Measurements from ENCODE around the gene SPOP. TPM values are rescaled to one million over a fixed set of nuclear protein-coding genes. Genes with fewer than 3 reads are reported as not detected.

SPOP gene
- total and polyA plus RNA-seq, 4 donors: 70.3 to 106 (median 78.4) TPM

DNA sequence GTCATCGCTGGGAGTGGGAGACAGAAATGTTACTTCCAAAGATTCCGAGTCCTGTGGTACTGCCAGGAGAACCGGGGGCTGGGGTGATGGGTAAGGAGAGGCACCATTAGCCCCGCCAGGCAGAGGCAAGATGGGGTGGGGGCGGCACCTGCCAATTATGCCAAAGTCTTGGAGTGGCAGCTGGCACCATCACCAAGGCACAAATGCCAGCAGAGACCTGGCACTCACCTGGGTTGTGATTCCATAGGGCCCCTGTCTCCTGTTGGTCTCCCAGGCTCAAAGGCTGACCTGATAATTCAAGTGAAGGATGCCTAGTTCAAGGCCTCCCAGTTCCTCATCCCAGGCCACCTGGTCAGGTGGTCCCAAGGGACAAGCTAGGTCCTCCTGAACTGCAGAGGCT lies 94.7 kb downstream of the SPOP start:
- Histone ChIP-seq H3K36me3 (ENCODE audit: control insufficient read depth, insufficient read depth, low read length) (peaks cover 18% of the 10 kb centered on the region), H3K27me3 (ENCODE audit: control insufficient read depth, insufficient read depth, low read length) (peaks cover 2% of the 10 kb centered on the region), H3K9me3 (ENCODE audit: control insufficient read depth, insufficient read depth, low read length) (no peaks in the 10 kb centered on the region), H3K4me1 (ENCODE audit: control insufficient read depth, insufficient read depth, low read length) (no peaks in the 10 kb centered on the region), H3K27ac (ENCODE audit: low read depth, low read length) (no peak overlapping the region), H3K4me3 (ENCODE audit: low read depth, low read length) (no peak overlapping the region)
- no peak for DNase-seq (ENCODE audit: low read depth in 4 of 6, low spot score in 6 of 6)
- 84% methylated on average over 5 of the region's 5 CpGs for WGBS (ENCODE audit: insufficient coverage)

DNA sequence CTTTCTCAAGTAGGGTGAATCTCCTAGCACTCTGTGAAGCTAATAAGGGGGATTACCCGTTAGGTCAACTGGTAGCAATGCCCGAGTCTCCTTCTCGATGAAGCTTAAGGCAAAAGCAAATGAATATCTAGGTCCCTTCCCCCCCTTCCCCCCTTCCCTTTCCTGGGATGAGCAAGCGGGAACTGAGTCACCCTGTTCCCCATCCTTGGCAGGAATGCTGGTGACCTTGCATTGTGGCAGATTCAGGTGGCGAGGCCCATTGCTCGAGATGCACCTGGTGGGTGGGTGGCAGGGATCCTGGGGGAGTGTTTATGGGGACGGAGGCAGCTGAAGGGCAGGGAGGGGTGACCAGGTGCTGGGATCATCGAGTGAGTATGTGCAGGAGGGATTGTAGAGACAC lies 95.1 kb downstream of the SPOP start:
- no peaks in the 10 kb centered on the region for H3K9me3 ChIP-seq (ENCODE audit: control insufficient read depth, insufficient read depth, low read length)
- 80% methylated on average over 6 of the region's 8 CpGs for WGBS (ENCODE audit: insufficient coverage)
- no peak for DNase-seq (ENCODE audit: low read depth in 4 of 6, low spot score in 6 of 6)
- H3K27me3 ChIP-seq (ENCODE audit: control insufficient read depth, insufficient read depth, low read length): peaks cover 6% of the 10 kb centered on the region
- no peaks in the 10 kb centered on the region for H3K4me1 ChIP-seq (ENCODE audit: control insufficient read depth, insufficient read depth, low read length)
- H3K4me3 ChIP-seq (ENCODE audit: low read depth, low read length): no peak overlapping the region
- no peak overlapping the region for H3K27ac ChIP-seq (ENCODE audit: low read depth, low read length)
- H3K36me3 ChIP-seq (ENCODE audit: control insufficient read depth, insufficient read depth, low read length): peaks cover 18% of the 10 kb centered on the region

DNA sequence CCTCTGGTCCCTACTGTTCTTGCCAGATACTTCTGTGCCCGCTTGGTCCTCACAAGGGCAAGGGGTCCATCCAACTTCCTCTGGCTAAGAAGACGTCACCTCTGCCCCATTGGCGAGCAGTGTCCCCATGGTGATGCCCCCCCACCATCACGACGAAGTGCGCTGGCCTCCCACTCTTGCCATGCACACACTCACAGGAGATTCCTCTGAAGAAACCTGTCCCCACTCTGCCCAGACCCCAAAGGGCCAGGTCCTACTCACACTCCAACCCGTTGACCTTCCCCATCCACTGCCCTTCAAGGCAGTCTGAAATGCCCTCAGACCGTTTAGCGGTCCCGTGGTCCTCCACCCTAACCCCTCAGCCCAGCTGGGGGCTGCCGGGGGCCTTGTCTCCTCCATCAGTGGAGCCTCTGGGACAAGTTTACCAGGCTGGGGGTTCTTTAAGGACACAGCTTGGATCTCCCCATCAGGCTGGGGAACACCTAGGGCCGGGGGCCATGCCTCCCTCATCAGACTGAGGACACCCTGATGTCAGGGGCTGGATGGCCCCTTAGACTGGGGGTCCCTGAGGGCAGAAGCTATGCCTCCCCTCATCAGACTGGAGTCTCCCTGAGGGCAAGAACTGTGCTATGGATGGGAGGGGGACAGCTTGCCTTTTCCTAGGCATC lies 95.7 kb downstream of the SPOP start:
- Histone ChIP-seq H3K36me3 (ENCODE audit: control insufficient read depth, insufficient read depth, low read length) (peaks cover 18% of the 10 kb centered on the region), H3K4me3 (ENCODE audit: low read depth, low read length) (no peak overlapping the region), H3K9me3 (ENCODE audit: control insufficient read depth, insufficient read depth, low read length) (no peaks in the 10 kb centered on the region), H3K27me3 (ENCODE audit: control insufficient read depth, insufficient read depth, low read length) (peaks cover 12% of the 10 kb centered on the region), H3K27ac (ENCODE audit: low read depth, low read length) (no peak overlapping the region), H3K4me1 (ENCODE audit: control insufficient read depth, insufficient read depth, low read length) (peaks cover 3% of the 10 kb centered on the region)
- 89% methylated on average over 12 of the region's 12 CpGs for WGBS (ENCODE audit: insufficient coverage)
- DNase-seq (ENCODE audit: low read depth in 4 of 6, low spot score in 6 of 6): no peak

DNA sequence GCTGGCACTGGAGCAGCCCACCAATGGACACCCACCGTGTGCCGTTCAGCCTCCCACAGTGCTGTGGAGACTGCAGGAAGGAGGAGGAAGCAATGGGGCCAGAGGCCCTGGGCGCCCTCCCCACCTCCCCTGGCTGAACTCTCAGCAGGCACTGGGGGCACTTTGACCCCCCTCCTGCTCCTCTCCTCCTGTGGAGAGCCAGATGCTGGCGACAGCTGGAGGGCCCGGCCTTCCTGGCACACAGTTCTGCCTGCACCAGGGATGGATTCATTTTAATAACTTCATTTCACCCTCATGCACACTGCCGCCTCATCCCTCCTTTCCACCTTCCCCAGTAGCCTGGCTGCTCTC lies 96.3 kb downstream of the SPOP start:
- no peaks in the 10 kb centered on the region for H3K9me3 ChIP-seq (ENCODE audit: control insufficient read depth, insufficient read depth, low read length)
- DNase-seq (ENCODE audit: low read depth in 4 of 6, low spot score in 6 of 6): peak in 1 of 6 donors; percentile 27
- H3K4me1 ChIP-seq (ENCODE audit: control insufficient read depth, insufficient read depth, low read length): peaks cover 8% of the 10 kb centered on the region
- no peak overlapping the region for H3K27ac ChIP-seq (ENCODE audit: low read depth, low read length)
- no peak overlapping the region for H3K4me3 ChIP-seq (ENCODE audit: low read depth, low read length)
- H3K36me3 ChIP-seq (ENCODE audit: control insufficient read depth, insufficient read depth, low read length): peaks cover 18% of the 10 kb centered on the region
- H3K27me3 ChIP-seq (ENCODE audit: control insufficient read depth, insufficient read depth, low read length): peaks cover 16% of the 10 kb centered on the region
- 49% methylated on average over 4 of the region's 6 CpGs for WGBS (ENCODE audit: insufficient coverage)

DNA sequence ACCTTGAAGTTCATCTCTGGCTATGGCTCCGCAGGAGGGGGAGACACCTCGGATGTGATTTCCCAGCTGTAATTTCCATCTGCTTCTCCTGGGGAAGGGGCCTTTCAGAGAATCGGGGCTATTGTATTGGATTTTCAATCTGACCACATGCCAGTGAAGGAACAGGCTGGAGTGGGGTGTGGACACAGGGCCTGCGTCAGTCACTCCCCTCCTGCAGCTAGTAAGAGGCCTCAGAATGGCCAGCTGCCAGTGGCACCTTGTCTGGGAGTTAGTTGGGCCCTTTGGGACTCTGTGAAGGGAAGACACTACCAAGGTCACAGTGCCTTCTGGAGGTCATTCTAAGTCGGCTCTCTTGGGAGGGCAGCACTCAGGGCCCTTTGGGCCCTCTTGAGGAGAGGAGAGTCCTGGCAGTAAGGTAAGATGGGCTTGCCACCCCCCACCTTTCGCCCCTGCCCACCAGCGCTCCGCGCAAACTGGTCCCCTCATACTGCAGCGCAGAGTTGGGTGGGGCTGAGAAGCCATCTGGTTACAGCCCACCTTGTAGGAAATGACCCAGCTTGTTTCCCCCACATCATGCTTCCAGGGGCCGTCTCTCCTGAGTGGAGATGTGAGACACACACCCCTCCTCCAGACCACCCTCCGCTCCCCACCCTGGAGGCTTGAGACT lies 96.8 kb downstream of the SPOP start:
- Histone ChIP-seq H3K4me3 (ENCODE audit: low read depth, low read length) (no peak overlapping the region), H3K9me3 (ENCODE audit: control insufficient read depth, insufficient read depth, low read length) (no peaks in the 10 kb centered on the region), H3K36me3 (ENCODE audit: control insufficient read depth, insufficient read depth, low read length) (peaks cover 18% of the 10 kb centered on the region), H3K27me3 (ENCODE audit: control insufficient read depth, insufficient read depth, low read length) (peaks cover 20% of the 10 kb centered on the region), H3K27ac (ENCODE audit: low read depth, low read length) (no peak overlapping the region), H3K4me1 (ENCODE audit: control insufficient read depth, insufficient read depth, low read length) (peaks cover 13% of the 10 kb centered on the region)
- no peak for DNase-seq (ENCODE audit: low read depth in 4 of 6, low spot score in 6 of 6)
- 70% methylated on average over 12 of the region's 12 CpGs for WGBS (ENCODE audit: insufficient coverage)

DNA sequence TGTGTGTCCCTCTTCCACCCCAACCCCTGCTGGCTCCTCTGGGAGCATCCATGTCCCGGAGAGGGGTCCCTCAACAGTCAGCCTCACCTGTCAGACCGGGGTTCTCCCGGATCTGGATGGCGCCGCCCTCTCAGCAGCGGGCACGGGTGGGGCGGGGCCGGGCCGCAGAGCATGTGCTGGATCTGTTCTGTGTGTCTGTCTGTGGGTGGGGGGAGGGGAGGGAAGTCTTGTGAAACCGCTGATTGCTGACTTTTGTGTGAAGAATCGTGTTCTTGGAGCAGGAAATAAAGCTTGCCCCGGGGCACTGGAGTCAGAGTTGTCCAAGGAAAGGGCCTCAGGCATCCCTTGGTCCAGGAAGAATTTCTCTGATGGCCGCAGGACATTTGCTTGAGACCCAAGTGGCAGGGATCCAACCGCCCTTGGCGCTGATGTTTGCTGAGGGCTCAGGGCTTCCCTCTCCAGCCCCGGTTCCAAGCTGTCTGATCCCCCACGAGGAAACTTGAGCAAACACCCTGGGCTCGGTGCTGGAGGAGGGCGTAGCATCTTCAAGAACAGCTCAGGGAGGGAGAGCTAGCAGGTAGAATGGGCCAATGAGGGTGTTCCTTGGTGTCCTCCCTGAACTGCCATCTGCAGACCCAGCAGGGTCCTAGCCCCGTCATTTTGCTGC lies 97.7 kb downstream of the SPOP start:
- H3K36me3 ChIP-seq (ENCODE audit: control insufficient read depth, insufficient read depth, low read length): peaks cover 18% of the 10 kb centered on the region
- 90% methylated on average over 18 of the region's 21 CpGs for WGBS (ENCODE audit: insufficient coverage)
- no peaks in the 10 kb centered on the region for H3K9me3 ChIP-seq (ENCODE audit: control insufficient read depth, insufficient read depth, low read length)
- DNase-seq (ENCODE audit: low read depth in 4 of 6, low spot score in 6 of 6): no peak
- H3K4me1 ChIP-seq (ENCODE audit: control insufficient read depth, insufficient read depth, low read length): peaks cover 19% of the 10 kb centered on the region
- H3K4me3 ChIP-seq (ENCODE audit: low read depth, low read length): no peak overlapping the region
- peaks cover 25% of the 10 kb centered on the region for H3K27me3 ChIP-seq (ENCODE audit: control insufficient read depth, insufficient read depth, low read length)
- no peak overlapping the region for H3K27ac ChIP-seq (ENCODE audit: low read depth, low read length)

DNA sequence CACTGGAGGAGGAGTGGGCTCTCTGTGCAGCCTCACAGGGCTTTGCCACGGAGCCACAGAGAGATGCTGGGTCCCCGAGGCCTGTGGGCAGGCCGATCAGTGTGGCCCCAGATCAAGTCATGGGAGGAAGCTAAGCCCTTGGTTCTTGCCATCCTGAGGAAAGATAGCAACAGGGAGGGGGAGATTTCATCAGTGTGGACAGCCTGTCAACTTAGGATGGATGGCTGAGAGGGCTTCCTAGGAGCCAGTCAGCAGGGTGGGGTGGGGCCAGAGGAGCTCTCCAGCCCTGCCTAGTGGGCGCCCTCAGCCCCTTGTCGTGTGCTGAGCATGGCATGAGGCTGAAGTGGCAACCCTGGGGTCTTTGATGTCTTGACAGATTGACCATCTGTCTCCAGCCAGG lies 98.4 kb downstream of the SPOP start:
- Histone ChIP-seq H3K4me3 (ENCODE audit: low read depth, low read length) (no peak overlapping the region), H3K36me3 (ENCODE audit: control insufficient read depth, insufficient read depth, low read length) (peaks cover 18% of the 10 kb centered on the region), H3K9me3 (ENCODE audit: control insufficient read depth, insufficient read depth, low read length) (no peaks in the 10 kb centered on the region), H3K4me1 (ENCODE audit: control insufficient read depth, insufficient read depth, low read length) (peaks cover 25% of the 10 kb centered on the region), H3K27ac (ENCODE audit: low read depth, low read length) (no peak overlapping the region), H3K27me3 (ENCODE audit: control insufficient read depth, insufficient read depth, low read length) (peaks cover 31% of the 10 kb centered on the region)
- no peak for DNase-seq (ENCODE audit: low read depth in 4 of 6, low spot score in 6 of 6)
- 88% methylated on average over 5 of the region's 5 CpGs for WGBS (ENCODE audit: insufficient coverage)

DNA sequence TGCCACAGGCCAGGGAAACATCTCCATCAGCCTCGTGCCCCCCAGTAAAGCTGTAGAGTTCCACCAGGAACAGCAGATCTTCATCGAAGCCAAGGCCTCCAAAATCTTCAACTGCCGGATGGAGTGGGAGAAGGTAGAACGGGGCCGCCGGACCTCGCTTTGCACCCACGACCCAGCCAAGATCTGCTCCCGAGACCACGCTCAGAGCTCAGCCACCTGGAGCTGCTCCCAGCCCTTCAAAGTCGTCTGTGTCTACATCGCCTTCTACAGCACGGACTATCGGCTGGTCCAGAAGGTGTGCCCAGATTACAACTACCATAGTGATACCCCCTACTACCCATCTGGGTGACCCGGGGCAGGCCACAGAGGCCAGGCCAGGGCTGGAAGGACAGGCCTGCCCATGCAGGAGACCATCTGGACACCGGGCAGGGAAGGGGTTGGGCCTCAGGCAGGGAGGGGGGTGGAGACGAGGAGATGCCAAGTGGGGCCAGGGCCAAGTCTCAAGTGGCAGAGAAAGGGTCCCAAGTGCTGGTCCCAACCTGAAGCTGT lies 98.9 kb downstream of the SPOP start:
- 92% methylated on average over 15 of the region's 17 CpGs for WGBS (ENCODE audit: insufficient coverage)

DNA sequence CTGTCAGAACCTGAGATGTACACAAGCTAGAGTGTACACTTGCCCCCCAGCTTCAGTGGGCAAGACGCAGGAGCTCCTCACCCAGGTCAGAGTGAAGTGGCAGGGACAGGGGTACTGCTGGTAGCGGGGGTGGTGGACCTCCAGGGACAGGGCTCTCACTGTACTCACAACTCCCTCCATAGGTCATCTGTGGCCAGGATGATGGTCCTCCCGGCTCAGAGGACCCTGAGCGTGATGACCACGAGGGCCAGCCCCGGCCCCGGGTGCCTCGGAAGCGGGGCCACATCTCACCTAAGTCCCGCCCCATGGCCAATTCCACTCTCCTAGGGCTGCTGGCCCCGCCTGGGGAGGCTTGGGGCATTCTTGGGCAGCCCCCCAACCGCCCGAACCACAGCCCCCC lies 99.5 kb downstream of the SPOP start:
- Histone ChIP-seq H3K27ac (ENCODE audit: low read depth, low read length) (no peak overlapping the region), H3K4me1 (ENCODE audit: control insufficient read depth, insufficient read depth, low read length) (peaks cover 36% of the 10 kb centered on the region), H3K36me3 (ENCODE audit: control insufficient read depth, insufficient read depth, low read length) (peaks cover 18% of the 10 kb centered on the region), H3K27me3 (ENCODE audit: control insufficient read depth, insufficient read depth, low read length) (peaks cover 36% of the 10 kb centered on the region), H3K4me3 (ENCODE audit: low read depth, low read length) (no peak overlapping the region), H3K9me3 (ENCODE audit: control insufficient read depth, insufficient read depth, low read length) (no peaks in the 10 kb centered on the region)
- WGBS (ENCODE audit: insufficient coverage): 94% methylated on average over 11 of the region's 13 CpGs
- no peak for DNase-seq (ENCODE audit: low read depth in 4 of 6, low spot score in 6 of 6)

More for the DNA sequence above, 98.9 kb downstream of the SPOP start:
- Histone ChIP-seq H3K27ac (ENCODE audit: low read depth, low read length) (no peak overlapping the region), H3K4me3 (ENCODE audit: low read depth, low read length) (no peak overlapping the region), H3K9me3 (ENCODE audit: control insufficient read depth, insufficient read depth, low read length) (no peaks in the 10 kb centered on the region), H3K4me1 (ENCODE audit: control insufficient read depth, insufficient read depth, low read length) (peaks cover 30% of the 10 kb centered on the region), H3K36me3 (ENCODE audit: control insufficient read depth, insufficient read depth, low read length) (peaks cover 18% of the 10 kb centered on the region), H3K27me3 (ENCODE audit: control insufficient read depth, insufficient read depth, low read length) (peaks cover 36% of the 10 kb centered on the region)
- DNase-seq (ENCODE audit: low read depth in 4 of 6, low spot score in 6 of 6): no peak

Data from spinal cord (tissue), 10 donors.